Ramos (cell line): ENCODE measurements around the gene TIMM10B.
"Not testable (repeated sequence)": the region's sequence is repeated elsewhere in the genome, so short reads cannot be mapped to it uniquely, and the experiment has no call there.

Source experiments
- in situ Hi-C: fragments of 300-500 bp; cut with MboI; formaldehyde crosslinking; loops from one replicate; pipeline ENCODE4 v1.14.3; 2022; ENCODE audit warnings: low sequenced_read_pairs; ENCODE audit not compliant: unreplicated experiment

TIMM10B gene

GRCh38 chr11:6498544-6498943 is 17.2 kb downstream of the TIMM10B start:
- in situ Hi-C loops: no loop called here

- in situ Hi-C loops: no loop called here
These were observed 21.1 kb downstream of the TIMM10B start for GRCh38 chr11:6502382-6502781.

- in situ Hi-C loops: no loop called here
These were observed 22.9 kb downstream of the TIMM10B start for GRCh38 chr11:6504166-6504565.

GRCh38 chr11:6505577-6506240 is 24.4 kb downstream of the TIMM10B start:
- in situ Hi-C loops: no loop called here

- in situ Hi-C loops: no loop called here
These were observed 35.6 kb downstream of the TIMM10B start for GRCh38 chr11:6516865-6517264.

GRCh38 chr11:6520265-6520664 is 39.0 kb downstream of the TIMM10B start:
- in situ Hi-C loops: no loop called here

- in situ Hi-C loops: not testable (repeated sequence)
These were observed 40.6 kb downstream of the TIMM10B start for GRCh38 chr11:6521946-6522345.

GRCh38 chr11:6523253-6523652 is 42.0 kb downstream of the TIMM10B start:
- in situ Hi-C loops: no loop called here

GRCh38 chr11:6526411-6527135 is 45.3 kb downstream of the TIMM10B start:
- in situ Hi-C loops: no loop called here

- in situ Hi-C loops: no loop called here
These were observed 48.0 kb downstream of the TIMM10B start for GRCh38 chr11:6529266-6529665.

GRCh38 chr11:6530848-6531247 is 49.5 kb downstream of the TIMM10B start:
- in situ Hi-C loops: no loop called here

GRCh38 chr11:6531267-6531752 is 50.0 kb downstream of the TIMM10B start:
- in situ Hi-C loops: no loop called here
